Vagina (tissue), 2 donors: Measurements from ENCODE around the gene ABCA2.

Source experiments
- POLR2A ChIP-seq, 2 donors: fragments of 450-650 bp; IDR thresholded peaks; one replicate each; pipeline ENCODE4 v1.6.1; 2017; ENCODE audit warnings: antibody characterized with exemption in 2 of 2, mild to moderate bottlenecking in 2 of 2, moderate library complexity in 2 of 2
- POLR2AphosphoS5 ChIP-seq, 2 donors: sonication (generic); formaldehyde crosslinking; IDR thresholded peaks; one replicate each; pipeline ENCODE4 v1.9.0; 2017; ENCODE audit warnings: antibody characterized with exemption in 2 of 2, mild to moderate bottlenecking in 2 of 2, low read depth in 1 of 2; ENCODE audit not compliant: insufficient read depth in 1 of 2
- TF ChIP-seq, protein P1 (sequence below), 3 experiments: fragments of 450-650 bp in 2 of 3; fragments of 200-600 bp in 1 of 3; sonication (generic) in 1 of 3; IDR thresholded peaks; one replicate each; pipeline ENCODE4 v1.5.1; 2017 to 2019; ENCODE audit warnings: antibody characterized with exemption in 3 of 3, mild to moderate bottlenecking in 2 of 3, moderate library complexity in 2 of 3

DNA sequence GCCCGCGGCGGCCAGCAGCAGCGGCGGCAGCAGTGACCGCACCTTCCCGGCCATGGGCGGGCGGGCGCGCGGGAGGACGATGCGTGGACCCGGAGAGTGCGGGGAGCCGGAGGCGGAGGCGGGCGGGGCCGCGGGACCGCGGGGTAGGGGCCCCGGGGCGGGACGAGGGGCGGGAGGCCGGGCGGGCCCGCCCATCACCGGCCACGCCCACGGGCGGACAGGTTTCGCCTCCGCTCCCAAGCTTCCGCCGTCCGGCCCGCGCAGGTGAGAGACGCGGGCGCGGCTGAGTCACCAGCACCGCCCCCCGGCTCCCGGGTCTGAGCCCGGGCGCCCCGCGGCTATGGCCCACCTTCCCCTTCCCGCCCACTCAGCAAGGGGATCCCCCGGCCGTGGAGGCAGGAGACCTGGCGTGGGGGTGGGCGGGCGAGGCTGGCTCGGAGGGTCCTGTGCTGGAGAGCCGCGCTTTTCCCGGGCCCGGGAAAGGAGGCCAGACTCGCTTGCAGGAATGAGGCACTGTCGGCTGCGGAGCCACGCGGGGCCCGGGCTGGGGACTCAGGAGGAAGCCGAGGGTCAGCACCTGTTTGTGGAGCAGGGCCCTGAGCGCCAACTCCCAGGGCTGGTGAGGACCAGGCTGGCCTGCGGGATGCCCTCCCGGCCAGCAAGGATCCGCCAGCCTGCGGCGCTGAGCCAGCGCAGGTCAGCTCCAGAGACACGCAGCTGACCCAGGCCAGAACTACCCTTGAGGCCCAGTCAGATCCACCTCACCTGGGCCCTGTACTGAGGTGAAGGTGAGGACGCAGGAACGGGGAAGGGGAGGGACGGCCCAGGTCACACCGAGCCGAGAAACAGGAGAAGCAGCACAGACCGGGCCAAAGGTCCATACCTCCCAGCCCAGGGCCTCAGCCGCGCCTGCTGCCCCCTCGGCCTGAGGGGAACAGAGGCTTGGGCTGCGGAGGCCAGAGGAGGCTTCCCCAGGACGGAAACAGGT is 26.2 kb upstream of the ABCA2 start, which contains the start of gene ENTPD2:
- TF ChIP-seq, protein P1, sequence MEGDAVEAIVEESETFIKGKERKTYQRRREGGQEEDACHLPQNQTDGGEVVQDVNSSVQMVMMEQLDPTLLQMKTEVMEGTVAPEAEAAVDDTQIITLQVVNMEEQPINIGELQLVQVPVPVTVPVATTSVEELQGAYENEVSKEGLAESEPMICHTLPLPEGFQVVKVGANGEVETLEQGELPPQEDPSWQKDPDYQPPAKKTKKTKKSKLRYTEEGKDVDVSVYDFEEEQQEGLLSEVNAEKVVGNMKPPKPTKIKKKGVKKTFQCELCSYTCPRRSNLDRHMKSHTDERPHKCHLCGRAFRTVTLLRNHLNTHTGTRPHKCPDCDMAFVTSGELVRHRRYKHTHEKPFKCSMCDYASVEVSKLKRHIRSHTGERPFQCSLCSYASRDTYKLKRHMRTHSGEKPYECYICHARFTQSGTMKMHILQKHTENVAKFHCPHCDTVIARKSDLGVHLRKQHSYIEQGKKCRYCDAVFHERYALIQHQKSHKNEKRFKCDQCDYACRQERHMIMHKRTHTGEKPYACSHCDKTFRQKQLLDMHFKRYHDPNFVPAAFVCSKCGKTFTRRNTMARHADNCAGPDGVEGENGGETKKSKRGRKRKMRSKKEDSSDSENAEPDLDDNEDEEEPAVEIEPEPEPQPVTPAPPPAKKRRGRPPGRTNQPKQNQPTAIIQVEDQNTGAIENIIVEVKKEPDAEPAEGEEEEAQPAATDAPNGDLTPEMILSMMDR (IDR thresholded peaks at IDR 0.05), result no peak
- TF ChIP-seq POLR2A (IDR thresholded peaks at IDR 0.05) (no peak), POLR2AphosphoS5 (IDR thresholded peaks at IDR 0.05; ENCODE audit: insufficient read depth in 1 of 2, low read depth in 1 of 2) (no peak)
